ENCODE measurements around the gene ROCK2. TPM values are rescaled to one million over a fixed set of nuclear protein-coding genes. Genes with fewer than 3 reads are reported as not detected.
A peak's percentile ranks its signal among the peaks of the same experiment; 100 is the strongest.

The ROCK2 gene
- total RNA-seq, 2 donors from 2014 or later = 13.7 to 22.4 TPM

DNA sequence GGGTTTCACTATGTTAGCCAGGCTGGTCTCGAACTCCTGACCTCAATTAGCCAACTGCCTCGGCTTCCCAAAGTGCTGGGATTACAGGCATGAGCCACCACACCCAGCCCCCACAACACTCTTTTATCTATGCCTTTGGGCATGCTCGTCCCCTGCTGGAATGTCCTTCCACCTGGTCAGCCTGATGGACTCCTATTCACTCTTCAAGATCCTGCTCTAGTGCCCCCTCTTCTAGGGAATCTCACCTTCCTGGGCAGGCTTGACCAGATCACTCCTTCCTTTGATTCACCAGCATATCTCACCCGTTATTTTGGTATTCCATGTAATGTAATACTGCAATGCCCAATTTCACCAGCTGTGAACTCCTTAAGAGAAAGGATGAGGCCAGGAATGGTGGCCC lies 203.1 kb downstream of the ROCK2 start:
- H3K27me3 Mint-ChIP-seq = peaks cover 4% of the 10 kb centered on the region
- H3K9me3 Mint-ChIP-seq = no peaks in the 10 kb centered on the region
- no peak overlapping the region for H3K27ac Mint-ChIP-seq
- H3K36me3 Mint-ChIP-seq (ENCODE audit: low read depth) = no peaks in the 10 kb centered on the region
- ATAC-seq (replicated peaks) = no peak
- no peaks in the 10 kb centered on the region for H3K4me1 Mint-ChIP-seq
- H3K4me3 Mint-ChIP-seq = no peak overlapping the region

DNA sequence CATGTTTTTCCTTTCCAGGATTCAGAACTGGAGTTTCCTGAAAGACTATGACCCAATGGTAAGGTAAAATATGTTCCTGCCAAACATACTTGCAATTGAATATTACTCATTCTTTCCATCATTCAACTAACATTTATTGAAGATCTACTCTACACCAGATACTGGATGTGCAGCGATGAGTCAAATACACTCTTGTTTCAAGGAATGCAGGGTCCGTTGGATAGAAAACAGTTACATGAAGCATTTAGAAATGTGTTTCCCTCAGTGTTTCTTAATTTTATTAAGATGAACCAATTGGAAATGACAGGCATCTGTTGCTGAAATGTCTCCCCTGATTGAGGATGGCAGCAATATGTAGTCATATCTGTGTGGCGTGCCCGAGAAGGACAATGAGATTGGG lies 203.9 kb downstream of the ROCK2 start:
- no peaks in the 10 kb centered on the region for H3K36me3 Mint-ChIP-seq (ENCODE audit: low read depth)
- no peak overlapping the region for H3K27ac Mint-ChIP-seq
- no peaks in the 10 kb centered on the region for H3K9me3 Mint-ChIP-seq
- no peak overlapping the region for H3K4me3 Mint-ChIP-seq
- no peak for ATAC-seq (replicated peaks)
- no peaks in the 10 kb centered on the region for H3K4me1 Mint-ChIP-seq
- peaks cover 7% of the 10 kb centered on the region for H3K27me3 Mint-ChIP-seq

DNA sequence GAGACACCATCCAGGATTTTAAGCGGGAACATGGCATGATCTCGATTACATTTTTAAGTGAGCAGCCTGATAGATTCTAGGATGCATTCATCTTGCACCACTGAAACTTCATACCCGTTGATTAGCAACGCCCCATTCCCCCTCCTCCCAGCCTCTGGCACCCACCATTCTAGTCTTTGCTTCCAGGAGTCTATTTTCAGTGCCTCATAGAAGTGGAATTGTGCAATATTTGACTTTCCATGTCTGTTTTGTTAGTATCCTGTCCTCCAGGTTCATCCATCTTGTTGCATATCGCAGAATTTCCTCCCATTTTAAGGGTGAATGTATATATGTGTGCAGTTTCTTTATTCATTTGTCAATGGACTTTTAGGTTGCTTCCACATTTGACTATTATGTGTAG lies 210.1 kb downstream of the ROCK2 start:
- H3K27me3 Mint-ChIP-seq = peaks cover 4% of the 10 kb centered on the region
- H3K27ac Mint-ChIP-seq = no peak overlapping the region
- no peak overlapping the region for H3K4me3 Mint-ChIP-seq
- H3K36me3 Mint-ChIP-seq (ENCODE audit: low read depth) = no peaks in the 10 kb centered on the region
- no peak for ATAC-seq (replicated peaks)
- no peaks in the 10 kb centered on the region for H3K4me1 Mint-ChIP-seq
- no peaks in the 10 kb centered on the region for H3K9me3 Mint-ChIP-seq

DNA sequence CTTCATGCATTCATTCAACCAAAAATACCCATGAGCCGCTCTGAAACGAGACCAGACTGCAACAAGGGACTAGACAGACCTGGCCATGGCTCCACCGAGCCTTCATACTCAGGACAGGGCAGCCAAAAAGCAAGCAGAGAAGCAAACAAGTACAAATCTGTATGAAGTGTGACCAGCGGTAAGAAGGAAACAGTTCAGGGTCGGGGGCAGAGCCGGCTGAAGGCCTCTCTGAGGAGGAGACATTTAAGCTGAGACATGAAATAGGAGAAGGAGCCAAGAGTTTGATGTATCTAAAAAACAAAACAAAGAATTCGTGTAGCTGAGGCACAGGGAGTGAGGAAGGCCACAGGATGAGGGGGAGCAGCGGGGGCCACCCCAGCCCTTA lies 210.5 kb downstream of the ROCK2 start:
- H3K4me1 Mint-ChIP-seq = no peaks in the 10 kb centered on the region
- ATAC-seq (replicated peaks) = no peak
- no peaks in the 10 kb centered on the region for H3K36me3 Mint-ChIP-seq (ENCODE audit: low read depth)
- no peaks in the 10 kb centered on the region for H3K9me3 Mint-ChIP-seq
- peaks cover 4% of the 10 kb centered on the region for H3K27me3 Mint-ChIP-seq
- H3K4me3 Mint-ChIP-seq = no peak overlapping the region
- H3K27ac Mint-ChIP-seq = no peak overlapping the region

DNA sequence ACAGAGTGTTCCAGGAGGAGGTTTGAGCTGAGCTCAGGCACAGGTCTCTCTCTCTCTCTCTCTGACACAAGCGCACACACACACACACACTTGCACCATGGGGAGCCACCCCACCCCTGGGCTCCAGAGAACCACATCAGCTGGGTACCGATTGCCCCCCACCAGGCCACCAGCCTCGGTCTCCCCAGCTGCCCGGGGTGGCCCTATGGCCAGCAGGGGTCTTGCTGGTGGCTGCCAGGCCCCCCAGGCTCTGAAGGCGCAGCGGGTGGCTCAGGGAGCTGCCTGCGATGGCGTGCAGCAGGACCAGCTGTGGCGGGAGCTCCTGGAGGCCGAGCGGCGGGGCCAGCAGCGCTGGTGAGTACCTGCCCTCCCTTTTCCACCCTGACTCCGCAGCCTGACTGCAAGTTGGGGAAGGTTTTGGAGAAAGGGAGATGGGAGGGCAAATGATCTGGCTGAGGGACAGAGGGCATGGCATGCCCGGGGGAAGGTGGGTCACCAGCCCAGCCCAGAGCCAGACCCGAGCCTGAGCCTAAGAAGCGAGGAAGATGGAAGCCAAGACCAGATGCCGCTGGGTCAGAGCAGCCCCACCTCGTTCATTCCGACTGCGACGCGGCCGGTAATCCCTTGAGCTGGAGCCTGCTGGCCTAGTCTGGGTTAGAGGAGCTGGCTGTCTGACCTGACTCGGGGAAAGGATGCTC lies 211.0 kb downstream of the ROCK2 start:
- ATAC-seq (replicated peaks) = no peak
- Mint-ChIP-seq H3K27ac (peak overlapping the region; percentile 89), H3K27me3 (peaks cover 4% of the 10 kb centered on the region), H3K36me3 (ENCODE audit: low read depth) (no peaks in the 10 kb centered on the region), H3K4me3 (peak overlapping the region; percentile 82), H3K9me3 (no peaks in the 10 kb centered on the region), H3K4me1 (no peaks in the 10 kb centered on the region)

DNA sequence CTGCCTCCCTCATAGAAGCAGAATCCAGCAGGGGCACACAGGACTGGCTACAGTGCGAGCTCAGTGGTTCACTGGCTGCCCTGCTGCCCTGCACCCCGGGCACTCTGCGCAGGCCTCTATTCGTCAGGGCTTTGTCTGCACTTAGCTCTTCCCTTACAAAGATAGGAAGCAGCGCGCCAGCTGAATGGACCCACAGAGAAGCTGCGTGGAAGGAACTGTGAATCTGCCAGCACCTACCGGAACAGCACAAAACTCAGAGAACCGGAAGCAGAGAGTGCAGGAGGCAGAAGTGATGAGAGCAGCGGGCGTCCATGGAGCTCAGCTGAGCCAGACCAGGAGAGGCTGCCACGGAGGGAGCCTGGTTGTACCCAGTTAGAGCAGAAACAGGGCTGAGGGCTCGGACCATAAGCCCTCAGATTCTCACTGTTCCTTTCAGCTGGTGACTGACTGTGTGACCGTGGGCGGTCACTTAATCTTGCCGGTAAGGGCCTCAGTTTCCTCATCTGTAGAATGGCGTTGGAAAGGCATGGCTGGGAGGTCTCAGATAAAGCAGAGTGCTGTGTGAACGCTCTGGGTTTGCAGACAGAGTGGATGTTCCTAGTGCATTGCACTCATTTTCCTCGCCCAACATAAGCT lies 212.3 kb downstream of the ROCK2 start:
- Mint-ChIP-seq H3K27ac (peak overlapping the region; percentile 89), H3K4me3 (peak overlapping the region; percentile 82), H3K9me3 (no peaks in the 10 kb centered on the region), H3K4me1 (no peaks in the 10 kb centered on the region), H3K27me3 (peaks cover 4% of the 10 kb centered on the region), H3K36me3 (ENCODE audit: low read depth) (no peaks in the 10 kb centered on the region)
- no peak for ATAC-seq (replicated peaks)

DNA sequence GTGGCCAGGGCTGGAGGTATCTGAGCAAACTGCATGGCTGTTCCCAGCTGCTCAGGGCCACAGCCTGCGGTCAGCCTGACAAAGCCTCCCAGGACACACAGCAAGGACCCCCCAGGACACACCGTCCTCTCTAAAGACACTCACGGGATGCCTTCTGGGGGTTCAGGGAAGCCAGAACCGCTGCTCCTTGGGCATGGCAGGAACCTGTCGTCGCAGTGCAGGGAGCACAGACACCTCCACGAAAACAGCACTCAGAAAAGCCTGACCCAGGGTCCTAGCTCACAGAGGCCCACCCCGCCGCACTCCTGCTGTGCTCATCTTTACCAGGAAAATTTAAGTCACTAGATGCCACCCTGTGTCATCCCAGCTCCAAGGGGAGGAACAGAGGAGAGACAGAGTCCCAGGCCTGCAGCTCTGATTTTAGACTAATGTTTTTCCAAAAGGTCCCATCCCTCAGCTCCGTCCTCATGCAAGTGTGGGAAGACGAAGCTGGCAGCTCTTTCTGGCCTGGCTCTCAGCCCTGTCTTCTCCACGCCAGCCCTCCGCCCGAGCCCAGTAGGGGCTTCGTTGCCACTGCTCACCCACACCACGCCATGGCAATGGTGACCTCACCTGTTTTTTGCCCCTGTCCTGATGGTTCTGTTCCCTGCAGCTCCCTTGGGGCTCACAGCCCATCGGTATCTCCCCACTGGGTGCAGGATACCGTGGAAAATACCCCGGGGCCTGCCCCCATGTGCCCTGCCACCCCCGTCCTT lies 213.1 kb downstream of the ROCK2 start:
- H3K4me1 Mint-ChIP-seq = no peaks in the 10 kb centered on the region

More for the DNA sequence above, 213.1 kb downstream of the ROCK2 start:
- Mint-ChIP-seq H3K9me3 (no peaks in the 10 kb centered on the region), H3K36me3 (ENCODE audit: low read depth) (no peaks in the 10 kb centered on the region), H3K27me3 (peaks cover 3% of the 10 kb centered on the region), H3K4me3 (peak overlapping the region; percentile 82), H3K27ac (peak overlapping the region; percentile 89)
- ATAC-seq (replicated peaks) = no peak

Other genes with a start within 250 kb of the ROCK2 start
- 10 to 100 TPM in 1 of 2 donors, 1 to 10 TPM in 1; 8.4 to 11.9 TPM for gene SLC66A3, start 189.2 kb downstream of the ROCK2 start, total RNA-seq
- 1 to 10 TPM; 5.8 to 8.6 TPM for gene E2F6, start 121.5 kb upstream of the ROCK2 start, total RNA-seq
- gene GREB1, start 189.4 kb upstream of the ROCK2 start, total RNA-seq = 1 to 10 TPM in 1 of 2 donors, under 1 TPM in 1; 0.95 to 1.0 TPM

Measured in activated T-helper 17 cell treated with anti-CD3 and anti-CD28 coated beads, Interleukin-2, amount 50 U/mL, for 72 hours (primary cell).